Jurkat, Clone E6-1 (cell line): ENCODE results near the gene SLC66A2. TPM values are rescaled to one million over a fixed set of nuclear protein-coding genes. Genes with fewer than 3 reads are reported as not detected.
"Not testable (repeated sequence)": the region's sequence is repeated elsewhere in the genome, so short reads cannot be mapped to it uniquely, and the experiment has no call there.

ENCODE experiments used
- DNase-seq: peaks from one replicate; pipeline ENCODE4 v3.0.0-alpha.2; 2011; ENCODE audit warnings: low read depth, low spot score
- H3K4me3 ChIP-seq: 2 replicates; pipeline ENCODE4 v1.5.1; 2011; ENCODE audit warnings: mild to moderate bottlenecking, low read length, control low read depth, moderate library complexity
- polyA plus RNA-seq: library from polyadenylated mRNA; unstranded; fragments of >200 nt; gene quantifications from one replicate; pipeline ENCODE4 v1.2.1, GENCODE V29; 2012; ENCODE audit warnings: missing spikeins; ENCODE audit not compliant: insufficient read length, insufficient read depth

Gene SLC66A2
- polyA plus RNA-seq = 27.0 TPM

DNA sequence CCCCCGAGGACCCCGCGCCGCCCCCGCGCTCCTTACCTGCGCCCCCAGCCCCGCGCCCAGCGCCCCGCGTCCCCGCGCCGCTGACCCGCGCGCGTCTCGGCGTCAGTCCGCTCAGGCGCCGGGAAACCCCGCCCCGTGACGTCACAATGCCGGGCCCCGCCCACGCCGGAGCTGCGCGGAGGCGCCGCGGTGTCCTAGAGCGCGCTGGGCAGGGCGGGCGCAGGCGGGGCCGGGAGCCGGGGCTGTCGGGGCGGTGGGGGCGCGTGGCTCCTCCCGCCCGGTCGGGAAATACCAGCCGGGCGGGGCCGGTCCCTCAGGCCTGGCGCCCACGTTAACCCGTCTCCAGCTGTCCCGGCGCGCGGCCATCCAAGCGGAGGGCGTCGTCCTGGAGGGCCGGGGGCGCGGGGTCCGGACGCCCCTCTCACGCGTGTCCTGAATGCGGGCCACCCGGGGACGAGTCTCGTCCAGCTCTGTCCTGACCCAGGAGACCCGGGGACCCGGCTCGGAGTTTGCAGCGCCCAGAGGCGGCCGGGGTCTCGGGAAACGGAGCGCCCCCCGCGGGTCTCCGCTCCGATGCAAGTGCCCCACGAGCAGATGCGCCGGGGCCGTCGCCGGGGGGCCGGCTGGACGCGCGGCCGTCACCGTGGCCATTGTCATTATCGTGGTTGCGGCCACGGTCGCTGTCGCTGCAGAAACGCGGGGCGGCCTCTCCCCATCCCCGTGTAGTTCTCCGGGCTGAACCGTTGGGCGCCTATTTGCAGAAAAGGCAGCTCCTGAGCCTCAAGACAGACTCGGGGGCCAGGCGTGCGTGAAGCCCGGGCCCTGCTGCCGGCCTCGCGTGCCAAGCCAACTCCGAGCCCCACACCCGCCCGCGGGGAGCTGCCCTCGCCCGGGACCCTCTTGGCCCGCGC, at the start of gene SLC66A2:
Gene SLC66A2, minus strand, starts transcription at position 109 of the 911 bp plus-strand sequence. CDS start 727 bp downstream, outside the sequence.
- peak; percentile 63 for DNase-seq

GRCh38 chr18:80000877-80001276, 49.4 kb upstream of the SLC66A2 start:
- DNase-seq = no peak
- H3K4me3 ChIP-seq = no peak overlapping the region

More for the DNA sequence above, at the start of gene SLC66A2:
- peak within 1 kb of the TSS; percentile 59 for H3K4me3 ChIP-seq

DNA sequence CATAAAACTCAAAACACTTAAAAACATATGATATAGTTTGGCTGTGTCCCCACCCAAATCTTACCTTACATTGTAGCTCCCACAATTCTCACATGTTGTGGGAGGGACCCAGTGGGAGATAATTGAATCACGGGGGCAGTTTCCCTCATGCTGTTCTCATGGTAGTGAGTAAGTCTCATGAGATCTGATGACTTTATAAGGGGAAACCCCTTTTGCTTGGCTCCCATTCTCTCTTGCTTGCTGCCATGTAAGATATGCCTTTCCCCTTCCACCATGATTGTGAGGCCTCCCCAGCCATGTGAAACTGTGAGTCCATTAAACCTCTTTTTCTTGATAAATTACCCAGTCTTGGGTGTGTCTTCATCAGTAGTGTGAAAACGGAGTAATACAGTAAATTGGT, 48.2 kb upstream of the SLC66A2 start:
- not testable (repeated sequence) for H3K4me3 ChIP-seq, DNase-seq

DNA sequence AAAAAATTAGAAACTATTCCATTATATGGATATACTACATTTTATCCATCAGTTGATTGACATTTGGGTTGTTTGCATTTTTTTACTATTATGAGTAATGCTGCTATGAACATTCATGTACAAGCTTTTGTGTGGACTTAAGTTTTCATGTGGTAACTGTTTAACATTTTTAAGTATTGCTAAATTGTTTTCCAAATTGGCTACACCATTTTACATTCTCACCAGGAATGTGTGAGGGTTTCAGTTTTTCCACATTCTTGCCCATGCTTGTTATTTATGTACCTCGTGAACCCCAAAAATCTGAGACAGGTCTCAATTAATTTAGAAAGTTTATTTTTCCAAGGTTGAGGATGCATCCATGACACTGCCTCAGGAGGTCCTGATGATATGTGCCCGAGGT, 40.0 kb upstream of the SLC66A2 start:
- DNase-seq = no peak
- H3K4me3 ChIP-seq = no peak overlapping the region

- H3K4me3 ChIP-seq = peak overlapping the region; percentile 91
- no peak for DNase-seq
These were observed 37.7 kb upstream of the SLC66A2 start for GRCh38 chr18:79989195-79989497.

GRCh38 chr18:79988451-79989194, 37.2 kb upstream of the SLC66A2 start, which contains the start of gene TXNL4A:
TSS of gene TXNL4A (minus strand) at chr18:79988563. CDS start at chr18:79988392, 171 bp downstream.
- DNase-seq = peak; percentile 85
- H3K4me3 ChIP-seq = peak within 1 kb of the TSS; percentile 91

- H3K4me3 ChIP-seq = peak overlapping the region; percentile 91
- peak; percentile 24 for DNase-seq
These were observed 36.6 kb upstream of the SLC66A2 start for GRCh38 chr18:79988071-79988450.

DNA sequence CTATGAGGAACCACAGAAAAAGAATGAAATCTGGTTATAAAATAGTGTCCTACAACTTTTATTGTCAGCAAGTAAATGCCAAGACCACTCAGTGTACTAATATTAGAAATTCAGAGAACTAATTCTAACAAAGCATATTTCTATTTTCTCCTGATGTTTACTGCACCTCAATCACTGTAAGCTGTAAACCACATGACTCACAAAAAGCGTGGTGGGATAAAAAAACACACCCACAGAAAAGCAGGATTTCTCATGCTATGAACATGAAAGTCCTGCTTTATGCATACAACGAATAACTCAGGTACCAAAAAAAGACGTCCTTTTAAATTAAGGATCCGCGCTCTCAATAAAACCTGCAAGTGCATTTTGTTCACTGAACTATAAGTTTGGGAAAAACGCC, 36.1 kb upstream of the SLC66A2 start:
- DNase-seq = no peak
- peak overlapping the region; percentile 91 for H3K4me3 ChIP-seq

- DNase-seq = no peak
- peak overlapping the region; percentile 91 for H3K4me3 ChIP-seq
These were observed 35.3 kb upstream of the SLC66A2 start for GRCh38 chr18:79986726-79987125.

DNA sequence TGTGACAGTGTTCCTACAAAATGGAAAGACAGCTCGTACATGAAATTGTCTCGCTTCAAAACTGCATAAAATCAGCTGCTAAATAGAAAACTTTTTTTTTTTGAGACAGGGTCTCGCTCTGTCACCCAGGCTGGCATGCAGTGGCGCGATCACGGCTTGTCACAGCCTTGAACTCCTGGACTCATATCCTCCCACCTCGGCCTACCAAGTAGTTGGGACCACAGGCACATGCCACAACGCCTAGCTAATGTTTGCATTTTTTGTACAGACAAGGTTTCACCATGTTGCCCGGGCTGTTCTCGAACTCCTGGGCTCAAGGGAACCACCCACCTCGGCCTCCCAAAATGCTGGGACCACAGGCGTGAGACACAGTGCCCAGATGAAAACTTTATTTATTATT, 33.7 kb upstream of the SLC66A2 start:
- DNase-seq = no peak
- no peak overlapping the region for H3K4me3 ChIP-seq

DNA sequence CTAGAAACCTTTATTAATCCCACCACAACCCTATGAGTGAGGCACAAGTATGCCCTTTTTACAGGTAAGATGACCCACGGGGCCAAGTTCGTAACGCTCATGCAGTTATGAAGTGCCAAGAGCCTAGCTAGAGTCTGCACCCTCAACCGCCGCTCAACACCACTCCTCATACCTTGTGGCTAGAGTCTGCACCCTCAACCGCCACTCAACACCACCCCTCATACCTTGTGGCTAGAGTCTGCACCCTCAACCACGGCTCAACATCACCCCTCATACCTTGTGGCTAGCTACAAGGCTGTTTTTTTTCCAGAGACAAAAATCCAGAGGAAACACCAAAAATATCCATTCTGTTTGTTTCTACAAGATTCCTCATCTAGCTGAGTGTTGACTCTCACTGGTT, 32.3 kb upstream of the SLC66A2 start:
- DNase-seq = no peak
- no peak overlapping the region for H3K4me3 ChIP-seq

- no peak for DNase-seq
- H3K4me3 ChIP-seq = no peak overlapping the region
These were observed 31.8 kb upstream of the SLC66A2 start for GRCh38 chr18:79983253-79983652.

DNA sequence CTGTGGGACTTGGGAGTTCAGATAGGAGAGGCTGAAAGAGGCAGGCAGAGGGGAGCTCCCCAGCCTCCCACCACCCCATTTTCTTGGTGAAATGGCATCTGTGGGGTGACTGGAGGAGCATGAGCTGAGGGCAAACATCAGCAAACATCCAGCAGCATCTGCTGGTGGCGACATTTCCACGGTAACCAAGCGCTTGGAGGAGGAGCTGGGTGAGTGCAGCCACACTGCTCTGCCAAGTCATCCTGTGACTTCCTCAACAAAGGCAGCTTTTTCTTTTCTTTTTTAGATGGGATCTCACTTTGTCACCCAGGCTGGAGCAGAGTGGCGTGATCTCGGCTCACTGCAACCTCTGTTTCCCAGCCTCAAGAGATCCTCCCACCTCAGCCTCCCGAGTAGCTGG, 31.3 kb upstream of the SLC66A2 start:
- no peak overlapping the region for H3K4me3 ChIP-seq
- DNase-seq = no peak

GRCh38 chr18:79980585-79980984, 29.1 kb upstream of the SLC66A2 start:
- H3K4me3 ChIP-seq = no peak overlapping the region
- DNase-seq = no peak

DNA sequence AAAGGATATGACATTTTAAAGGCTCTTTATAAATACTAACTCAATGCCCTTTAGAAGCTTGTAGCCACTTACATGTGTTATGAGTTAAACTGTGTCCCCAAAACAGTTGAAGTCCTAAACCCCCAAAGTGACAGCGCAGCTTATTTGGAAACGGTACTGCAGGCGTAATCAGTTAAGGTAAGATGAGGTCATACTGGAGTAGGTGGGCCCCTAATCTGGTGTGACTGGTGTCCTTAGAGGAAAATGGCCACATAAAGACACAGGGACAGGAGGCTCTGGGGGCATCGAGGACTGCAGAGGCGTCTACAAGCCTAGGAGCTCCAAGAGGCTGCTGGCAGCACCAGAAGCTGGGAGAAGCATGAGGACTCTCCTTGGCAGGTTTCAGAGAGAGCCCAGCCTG, 28.4 kb upstream of the SLC66A2 start:
- DNase-seq = no peak
- no peak overlapping the region for H3K4me3 ChIP-seq

DNA sequence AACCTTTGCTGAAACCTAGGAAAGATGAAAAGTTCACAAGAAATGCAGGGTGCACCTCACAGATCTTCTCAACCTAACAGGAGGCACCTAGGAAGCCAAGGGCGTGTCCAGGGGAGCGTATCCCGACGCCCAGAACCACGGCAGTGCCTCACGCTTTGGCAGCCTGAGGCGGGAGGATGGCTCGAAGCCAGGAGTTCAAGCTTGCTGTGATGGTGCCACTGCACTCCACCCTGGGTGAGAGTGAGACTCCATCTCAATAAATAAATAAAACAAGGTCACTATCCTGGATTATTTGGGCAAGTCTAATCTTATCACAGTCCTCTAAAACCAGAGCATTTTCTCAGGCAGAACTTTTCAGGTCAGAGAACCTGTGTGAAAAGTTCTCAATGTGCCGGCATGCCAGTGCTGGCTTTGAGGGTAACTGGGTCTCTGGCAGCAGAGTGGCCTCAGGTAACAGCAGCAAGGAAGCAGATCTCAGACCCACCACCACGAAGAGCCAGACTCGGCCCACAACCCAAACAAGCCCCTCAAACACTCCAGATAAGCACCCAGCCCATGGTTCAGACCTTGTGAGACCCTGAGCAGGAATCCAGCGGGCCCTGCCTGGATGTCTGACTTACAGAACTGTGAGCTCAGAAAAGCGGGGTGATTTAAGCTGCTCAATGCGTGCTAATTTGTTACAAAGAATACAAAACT, 24.7 kb upstream of the SLC66A2 start:
- H3K4me3 ChIP-seq = no peak overlapping the region
- no peak for DNase-seq

- no peak overlapping the region for H3K4me3 ChIP-seq
- DNase-seq = no peak
These were observed 23.6 kb upstream of the SLC66A2 start for GRCh38 chr18:79975043-79975442.

DNA sequence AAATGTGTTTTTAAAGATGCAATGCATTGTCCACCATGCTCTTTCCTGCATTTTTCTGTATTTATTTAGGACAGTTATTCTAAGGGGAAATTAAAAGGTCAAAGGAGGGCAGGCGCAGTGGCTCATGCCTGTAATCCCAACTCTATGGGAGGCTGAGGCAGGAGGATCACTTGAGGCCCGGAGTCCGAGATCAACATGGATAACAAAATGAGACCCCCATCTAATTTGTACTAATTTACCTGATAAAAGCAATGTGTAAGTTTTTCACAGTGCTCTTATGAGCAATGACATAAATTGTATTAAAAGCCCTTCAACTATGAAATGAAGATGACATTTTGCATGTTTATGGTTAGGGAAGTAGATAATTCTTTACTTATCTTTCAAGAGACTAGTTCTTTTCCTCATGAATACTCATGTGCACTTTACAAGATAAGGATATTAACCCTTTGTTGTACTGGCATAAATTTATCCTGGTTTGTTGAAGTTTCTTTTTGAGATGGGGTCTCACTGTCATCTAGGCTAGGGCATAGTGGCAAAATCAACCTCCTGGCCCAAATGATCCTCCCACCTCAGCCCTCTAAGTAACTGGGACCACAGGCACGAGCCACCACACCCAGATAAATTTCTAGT, 22.7 kb upstream of the SLC66A2 start:
- H3K4me3 ChIP-seq = no peak overlapping the region
- no peak for DNase-seq

DNA sequence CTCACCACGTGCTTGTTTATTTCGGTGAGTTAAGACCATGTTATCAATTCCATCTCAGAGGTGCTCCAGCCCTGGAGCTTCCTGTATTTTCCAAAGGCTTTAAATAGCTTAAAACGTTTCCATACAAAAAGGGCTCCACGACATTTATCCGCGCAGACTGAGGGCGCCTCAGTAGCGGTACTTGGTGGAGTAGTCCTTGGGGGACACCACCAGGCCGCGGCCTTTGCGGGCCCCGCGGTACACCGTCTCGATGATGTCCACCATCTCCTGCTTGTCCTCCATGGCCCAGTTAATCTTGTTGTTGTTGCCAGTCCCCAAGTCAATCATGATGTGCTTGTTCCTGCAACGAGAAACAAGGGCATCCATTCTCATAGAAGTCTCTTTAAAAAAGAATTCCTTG, 22.1 kb upstream of the SLC66A2 start:
- H3K4me3 ChIP-seq = no peak overlapping the region
- DNase-seq = no peak
